22Rv1 (cell line): Measurements from ENCODE around the gene PTPRD.

Experiments used
- CTCF ChIP-seq: fragments of 450-650 bp; IDR thresholded peaks from 2 replicates; pipeline ENCODE4 v1.5.1; 2017; ENCODE audit warnings: mild to moderate bottlenecking
- ZFX ChIP-seq: fragments of 450-650 bp; IDR thresholded peaks from 2 replicates; pipeline ENCODE4 v1.6.1; 2017; ENCODE audit warnings: antibody characterized with exemption, borderline replicate concordance

GRCh38 chr9:8539681-8540197 lies 2073.1 kb downstream of the PTPRD start:
- TF ChIP-seq ZFX (no peak), CTCF (no peak)
